ENCODE data around the gene ATP1B2. TPM values are rescaled to one million over a fixed set of nuclear protein-coding genes. Genes with fewer than 3 reads are reported as not detected.

ATP1B2 gene
- total and polyA plus RNA-seq, 9 of the 15 experiments (the other 6 are each of a cell fraction or from before 2014, with no cell fraction given) = 0.23 to 6.0 (median 0.99) TPM

DNA sequence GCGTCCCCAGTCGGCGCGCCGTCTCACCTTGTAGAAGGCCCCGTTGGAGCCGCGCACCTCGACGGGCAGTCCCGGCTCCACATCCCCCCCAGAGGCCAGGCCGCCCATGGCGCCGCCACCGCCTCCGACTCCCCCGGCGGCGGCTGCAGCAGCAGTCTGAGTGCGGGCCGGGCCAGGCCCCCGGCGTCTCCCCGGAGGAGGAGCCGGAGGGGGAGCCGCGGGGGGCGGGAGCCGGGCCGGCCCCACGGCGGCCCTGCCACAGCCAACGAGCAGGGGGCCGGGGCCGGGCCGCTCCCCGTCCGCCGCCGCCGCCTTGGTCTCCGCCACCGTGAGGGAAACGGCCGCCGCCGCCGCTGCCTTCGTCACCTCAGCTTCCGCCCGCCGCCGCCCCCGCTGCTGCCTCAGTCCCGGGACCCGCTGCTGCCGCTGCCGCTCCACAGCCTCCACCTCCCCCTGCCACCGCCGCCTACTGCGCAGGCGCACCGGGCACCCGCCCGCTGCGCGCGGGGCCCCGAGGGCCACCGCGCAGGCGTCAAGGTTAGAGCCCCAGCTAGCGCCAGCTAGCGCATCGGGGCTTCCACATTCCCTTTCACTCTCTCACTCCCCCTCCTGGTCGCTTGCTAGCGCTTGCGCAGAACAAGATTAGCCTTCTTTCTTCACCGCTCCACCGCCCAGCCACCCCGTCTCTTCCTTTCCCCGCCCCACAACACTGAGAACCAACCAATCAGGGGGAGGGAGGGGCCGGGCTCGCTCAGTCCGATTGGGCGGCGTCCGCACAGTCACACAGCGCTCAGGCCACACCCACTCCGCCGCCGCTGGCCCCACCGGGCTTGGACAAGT lies 36.1 kb upstream of the ATP1B2 start, which contains the start of gene FXR2 (continued):
- TF ChIP-seq REST (IDR thresholded peaks at IDR 0.05; ENCODE audit: borderline replicate concordance) (peak; percentile 13; the same call in 1 of the 2 replicates), REST (CRISPR knock-in tag; IDR thresholded peaks at IDR 0.05; ENCODE audit: low read depth) (no peak), NFYB (IDR thresholded peaks at IDR 0.05; ENCODE audit: extremely low read depth, insufficient read length) (peak; percentile 67), KDM4B (IDR thresholded peaks at IDR 0.05; ENCODE audit: borderline replicate concordance in 2 of 2, low read depth in 1 of 2) (no peak), PHF8 (IDR thresholded peaks at IDR 0.05; ENCODE audit: borderline replicate concordance, low read length) (peak; percentile 41; the same call in 1 of the 2 replicates), TFAP4 (CRISPR knock-in tag; IDR thresholded peaks at IDR 0.05; ENCODE audit: borderline replicate concordance) (peak; percentile 69; the same call in 1 of the 2 replicates), NFIC (IDR thresholded peaks at IDR 0.05) (no peak), ZNF146 (CRISPR knock-in tag; IDR thresholded peaks at IDR 0.05; ENCODE audit: unreplicated experiment) (no peak), LCOR (CRISPR knock-in tag; IDR thresholded peaks at IDR 0.05) (peak; percentile 65; the same call in 1 of the 2 replicates), ESRRA (IDR thresholded peaks at IDR 0.05; ENCODE audit: borderline replicate concordance, low read depth) (peak; percentile 8; the same call in 1 of the 2 replicates), NR1H2 (CRISPR knock-in tag; IDR thresholded peaks at IDR 0.05) (no peak)
- TF ChIP-seq, protein P1, sequence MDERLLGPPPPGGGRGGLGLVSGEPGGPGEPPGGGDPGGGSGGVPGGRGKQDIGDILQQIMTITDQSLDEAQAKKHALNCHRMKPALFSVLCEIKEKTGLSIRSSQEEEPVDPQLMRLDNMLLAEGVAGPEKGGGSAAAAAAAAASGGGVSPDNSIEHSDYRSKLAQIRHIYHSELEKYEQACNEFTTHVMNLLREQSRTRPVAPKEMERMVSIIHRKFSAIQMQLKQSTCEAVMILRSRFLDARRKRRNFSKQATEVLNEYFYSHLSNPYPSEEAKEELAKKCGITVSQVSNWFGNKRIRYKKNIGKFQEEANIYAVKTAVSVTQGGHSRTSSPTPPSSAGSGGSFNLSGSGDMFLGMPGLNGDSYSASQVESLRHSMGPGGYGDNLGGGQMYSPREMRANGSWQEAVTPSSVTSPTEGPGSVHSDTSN (CRISPR knock-in tag; IDR thresholded peaks at IDR 0.05; ENCODE audit: low read depth) = no peak
- TF ChIP-seq, protein P1 (tag; conservative IDR thresholded peaks at IDR 0.05; ENCODE audit: low read depth) = no peak
